SH-SY5Y (cell line): ENCODE results near the gene RBFOX1.

ENCODE experiments used
- GATA2 ChIP-seq: IDR thresholded peaks from 2 replicates; pipeline ENCODE4 v1.6.1; 2011; ENCODE audit warnings: mild to moderate bottlenecking, low read depth, low read length
- GATA3 ChIP-seq: IDR thresholded peaks from 2 replicates; pipeline ENCODE4 v1.6.1; 2011; ENCODE audit warnings: low read depth, mild to moderate bottlenecking, low read length, moderate library complexity

Gene RBFOX1

GRCh38 chr16:7374614-7375174 is 42.0 kb downstream of the RBFOX1 start:
- TF ChIP-seq GATA2, result peak; percentile 35; the same call in 1 of the 2 replicates
- TF ChIP-seq GATA3, result 0 out of 2 replicates have a peak, but pooled peaks have one; percentile 45

- TF ChIP-seq GATA3, result peak; percentile 55; the same call in 1 of the 2 replicates
- TF ChIP-seq GATA2, result peak; percentile 58
Observed at GRCh38 chr16:7376227-7376626, 43.6 kb downstream of the RBFOX1 start.

- TF ChIP-seq GATA2 (no peak), GATA3 (no peak)
Observed at GRCh38 chr16:7377231-7377630, 44.6 kb downstream of the RBFOX1 start.

GRCh38 chr16:7378024-7378695 is 45.5 kb downstream of the RBFOX1 start:
- no peak for TF ChIP-seq GATA2
- no peak for TF ChIP-seq GATA3

GRCh38 chr16:7380441-7380840 is 47.8 kb downstream of the RBFOX1 start:
- TF ChIP-seq GATA3 (no peak), GATA2 (no peak)

GRCh38 chr16:7380911-7381310 is 48.3 kb downstream of the RBFOX1 start:
- no peak for TF ChIP-seq GATA2
- no peak for TF ChIP-seq GATA3

GRCh38 chr16:7381671-7382070 is 49.0 kb downstream of the RBFOX1 start:
- TF ChIP-seq GATA2, result no peak
- TF ChIP-seq GATA3, result no peak

- TF ChIP-seq GATA3 (no peak), GATA2 (no peak)
Observed at GRCh38 chr16:7382521-7382920, 49.9 kb downstream of the RBFOX1 start.

GRCh38 chr16:7390974-7391373 is 58.3 kb downstream of the RBFOX1 start:
- TF ChIP-seq GATA2, result no peak

GRCh38 chr16:7391694-7392093 is 59.0 kb downstream of the RBFOX1 start:
- no peak for TF ChIP-seq GATA2
- TF ChIP-seq GATA3, result no peak

- no peak for TF ChIP-seq GATA3
- TF ChIP-seq GATA2, result no peak
Observed at GRCh38 chr16:7392206-7392605, 59.6 kb downstream of the RBFOX1 start.

- TF ChIP-seq GATA2 (no peak), GATA3 (no peak)
Observed at GRCh38 chr16:7393680-7394079, 61.0 kb downstream of the RBFOX1 start.

GRCh38 chr16:7394720-7395336 is 62.2 kb downstream of the RBFOX1 start:
- TF ChIP-seq GATA3, result no peak
- no peak for TF ChIP-seq GATA2

- TF ChIP-seq GATA3 (no peak), GATA2 (no peak)
Observed at GRCh38 chr16:7397901-7398300, 65.3 kb downstream of the RBFOX1 start.

- no peak for TF ChIP-seq GATA3
Observed at GRCh38 chr16:7398536-7398935, 65.9 kb downstream of the RBFOX1 start.

GRCh38 chr16:7399296-7399695 is 66.7 kb downstream of the RBFOX1 start:
- TF ChIP-seq GATA3 (no peak), GATA2 (no peak)
